CD4-positive, alpha-beta T cell treated with Interleukin-21 for 1 hour (primary cell): Measurements from ENCODE around the gene CADPS.

Experiments used
- DNase-seq: peaks from one replicate; pipeline ENCODE4 v3.0.0-alpha.2; 2020

Gene CADPS

DNA sequence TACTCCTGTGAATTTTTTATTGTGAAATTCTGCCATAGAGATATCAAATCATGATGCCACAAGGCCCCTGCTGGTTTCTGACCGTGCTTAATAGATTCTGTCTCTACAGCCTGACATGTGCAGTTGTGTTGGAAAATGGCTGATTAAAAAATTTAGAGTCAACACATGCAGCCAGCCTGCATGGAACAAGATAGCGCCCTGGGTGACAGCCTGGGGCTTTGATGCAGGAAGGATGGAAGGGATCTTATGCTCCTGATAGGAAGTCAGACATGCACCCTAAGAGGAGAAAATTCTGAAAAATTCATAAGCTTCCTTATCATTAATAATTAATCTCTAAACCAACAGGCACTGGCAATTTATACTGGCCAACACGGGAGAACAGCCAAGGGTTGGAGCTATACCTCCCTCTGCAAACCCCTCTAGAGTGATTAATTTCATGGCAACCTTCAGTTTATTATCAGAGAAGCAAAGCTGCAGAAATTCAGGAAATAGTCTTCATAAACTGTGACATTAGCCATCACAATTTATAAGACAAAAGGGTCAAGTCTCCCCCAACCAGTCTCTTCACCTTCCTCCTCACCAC is 198.4 kb downstream of the CADPS start:
- no peak for DNase-seq

DNA sequence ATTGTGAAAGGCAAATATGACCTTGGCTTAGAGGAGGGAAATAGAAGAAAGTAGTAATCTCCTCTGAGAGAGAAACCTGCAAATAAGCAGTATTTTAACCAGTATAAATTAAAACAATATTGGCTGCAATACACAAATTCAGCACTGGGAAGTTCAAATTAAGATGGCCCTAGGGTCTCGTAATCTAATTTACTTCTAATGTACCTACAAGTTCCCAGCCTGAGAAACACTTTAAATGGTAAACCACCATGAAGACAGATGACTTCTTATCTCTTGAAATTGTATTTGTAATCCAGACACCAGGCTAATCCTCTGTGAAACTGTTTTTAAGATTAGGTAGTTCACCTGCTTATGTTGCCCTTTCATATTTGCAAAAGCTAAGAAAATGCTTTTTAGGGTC is 199.7 kb downstream of the CADPS start:
- DNase-seq, result no peak

DNA sequence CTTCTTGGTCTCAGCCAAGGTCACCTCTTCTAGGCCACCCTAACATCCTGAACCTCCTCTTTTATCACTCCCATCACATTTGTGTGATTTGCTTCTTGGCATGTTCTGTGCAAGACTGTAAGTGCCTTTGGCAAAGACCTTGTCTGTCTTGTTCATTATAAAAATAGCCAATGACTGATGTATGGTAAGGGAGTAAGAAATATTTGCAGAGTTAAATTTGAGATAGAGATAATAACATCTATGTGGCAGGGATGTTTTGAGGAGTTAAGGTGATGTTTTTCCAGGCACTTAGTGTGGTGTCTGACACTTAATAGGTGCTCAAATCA is 202.3 kb downstream of the CADPS start:
- DNase-seq, result no peak

- no peak for DNase-seq
Measured at GRCh38 chr3:62672270-62672987, 202.8 kb downstream of the CADPS start.

GRCh38 chr3:62670351-62670750 is 204.9 kb downstream of the CADPS start:
- DNase-seq, result no peak

GRCh38 chr3:62669161-62669560 is 206.1 kb downstream of the CADPS start:
- DNase-seq, result no peak

DNA sequence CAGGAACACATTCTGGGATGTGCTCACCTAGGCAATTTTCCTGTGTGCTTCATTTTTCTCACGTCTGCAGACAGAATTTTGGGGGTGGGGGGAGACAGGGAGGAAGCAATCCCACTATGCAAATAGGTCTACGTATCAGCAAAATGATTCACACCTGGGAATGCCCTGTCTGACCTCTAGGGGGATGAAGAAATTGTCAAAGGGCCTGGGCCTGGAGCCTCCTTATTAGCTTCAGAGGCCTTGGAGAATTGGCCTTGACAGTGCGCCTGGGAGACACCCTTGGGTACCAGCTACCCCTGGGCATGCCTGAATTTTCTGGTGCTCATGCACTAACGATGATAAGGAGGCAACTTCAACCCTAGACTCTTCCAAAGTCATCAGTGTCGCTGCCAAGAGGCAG is 207.5 kb downstream of the CADPS start:
- no peak for DNase-seq

DNA sequence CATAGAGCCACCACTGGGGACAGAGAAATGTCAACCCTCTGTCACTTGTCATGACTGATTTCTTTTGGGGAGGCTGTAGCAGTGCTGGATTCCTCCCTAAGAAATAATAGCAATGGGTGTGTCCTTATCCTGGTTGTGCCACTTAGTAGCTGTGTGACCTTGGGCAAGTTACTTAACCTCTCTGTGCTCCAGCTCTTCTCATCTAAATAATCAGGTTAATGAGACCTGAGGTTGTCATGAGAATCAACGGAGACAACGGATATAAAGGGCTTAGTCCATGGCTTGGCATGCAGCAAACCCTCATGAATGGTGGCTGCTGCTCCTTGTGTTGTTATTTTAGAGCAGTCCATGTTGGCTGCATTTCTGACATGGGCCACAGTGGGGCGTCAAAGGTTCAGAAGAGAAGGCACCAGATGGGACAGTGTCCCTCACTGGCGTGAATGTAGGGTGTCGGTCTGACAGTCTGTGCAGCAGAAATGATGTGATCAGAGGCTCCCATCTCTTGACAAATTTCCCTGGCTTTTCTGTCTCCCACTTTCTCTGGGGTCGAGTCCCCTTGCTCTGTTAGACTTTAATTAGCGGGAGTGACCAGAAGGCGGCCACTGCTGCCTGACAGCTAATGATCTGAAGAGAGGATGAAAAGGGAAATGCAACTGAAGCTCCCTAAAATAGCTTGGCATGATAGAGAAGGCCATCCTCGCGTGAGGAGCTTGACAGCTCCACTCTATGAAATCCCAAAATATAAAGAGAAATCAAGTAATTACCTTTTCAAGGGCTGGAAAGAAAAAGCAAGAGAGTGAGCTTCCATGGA is 209.4 kb downstream of the CADPS start:
- DNase-seq, result peak; percentile 7

DNA sequence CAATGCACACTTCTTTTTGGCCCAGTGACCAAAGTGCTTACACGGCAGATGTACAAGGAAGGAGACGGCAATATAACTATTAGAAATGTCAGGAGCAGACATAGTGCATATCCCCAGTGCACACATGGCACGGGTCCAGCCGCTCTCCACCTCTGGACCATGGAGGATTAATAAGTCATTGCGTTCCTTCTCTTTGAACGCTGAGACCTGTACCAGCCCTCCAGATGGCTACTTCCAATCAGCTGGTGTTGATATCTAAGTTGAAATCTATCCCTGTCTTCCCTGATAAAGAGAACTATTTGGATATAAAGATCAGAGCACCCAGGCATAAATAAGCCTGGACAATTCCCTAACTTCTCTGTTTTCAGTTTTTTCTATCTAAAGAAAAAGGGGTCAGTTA is 212.5 kb downstream of the CADPS start:
- no peak for DNase-seq

GRCh38 chr3:62659660-62660059 is 215.6 kb downstream of the CADPS start:
- DNase-seq, result no peak

DNA sequence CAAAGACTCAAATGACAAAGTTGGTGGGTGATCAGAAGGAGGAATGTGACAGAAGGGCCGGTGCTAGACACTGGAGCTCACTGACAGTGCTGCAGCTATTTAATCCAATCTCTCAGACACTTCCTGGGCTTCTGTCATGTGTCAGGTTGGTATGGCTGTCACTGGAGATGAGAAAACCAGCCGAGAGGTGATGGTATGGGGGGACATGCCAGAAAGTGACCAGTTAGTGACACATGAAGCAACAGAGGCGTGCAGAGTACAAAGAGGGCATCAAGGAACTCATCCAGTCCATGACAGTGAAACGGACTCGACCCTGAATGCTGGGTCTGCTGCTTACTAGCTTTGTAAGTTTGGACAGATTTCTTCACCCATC is 219.5 kb downstream of the CADPS start:
- DNase-seq, result no peak

GRCh38 chr3:62655056-62655690 is 220.0 kb downstream of the CADPS start:
- DNase-seq, result no peak

- DNase-seq, result no peak
Measured at GRCh38 chr3:62653796-62654195, 221.4 kb downstream of the CADPS start.

- DNase-seq, result no peak
Measured at GRCh38 chr3:62647711-62648110, 227.5 kb downstream of the CADPS start.

- DNase-seq, result no peak
Measured at GRCh38 chr3:62644493-62644892, 230.7 kb downstream of the CADPS start.

- no peak for DNase-seq
Measured at GRCh38 chr3:62638316-62638715, 236.9 kb downstream of the CADPS start.

DNA sequence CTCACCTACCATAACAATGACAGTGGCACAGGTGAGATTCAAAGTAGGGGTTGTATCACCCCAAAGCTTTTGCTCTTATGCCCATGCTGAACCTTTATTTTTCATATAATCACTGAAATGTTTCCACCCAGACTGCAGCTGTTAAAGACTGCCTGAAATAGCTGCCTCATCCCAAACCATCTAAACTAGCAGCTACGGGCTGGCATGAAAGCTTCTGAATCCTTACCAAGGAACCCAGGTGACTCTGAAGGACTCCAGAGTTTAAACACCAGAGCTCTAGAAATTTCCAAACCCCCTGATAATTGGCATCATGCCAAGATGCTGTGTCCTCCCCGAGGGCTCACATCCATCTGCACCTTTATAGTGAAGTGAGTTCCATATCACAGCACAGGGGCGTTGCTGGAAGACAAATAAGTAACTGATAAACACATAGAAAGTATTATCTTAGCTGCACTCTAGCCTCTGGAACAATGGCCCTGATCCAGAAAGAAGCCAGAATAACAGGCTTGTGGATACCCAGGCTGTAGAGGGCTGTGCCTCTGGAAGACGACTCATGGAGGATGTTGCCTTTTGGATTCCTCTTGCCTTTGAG is 238.9 kb downstream of the CADPS start:
- no peak for DNase-seq

- no peak for DNase-seq
Measured at GRCh38 chr3:62632510-62633294, 242.5 kb downstream of the CADPS start.

- no peak for DNase-seq
Measured at GRCh38 chr3:62631488-62631887, 243.7 kb downstream of the CADPS start.

DNA sequence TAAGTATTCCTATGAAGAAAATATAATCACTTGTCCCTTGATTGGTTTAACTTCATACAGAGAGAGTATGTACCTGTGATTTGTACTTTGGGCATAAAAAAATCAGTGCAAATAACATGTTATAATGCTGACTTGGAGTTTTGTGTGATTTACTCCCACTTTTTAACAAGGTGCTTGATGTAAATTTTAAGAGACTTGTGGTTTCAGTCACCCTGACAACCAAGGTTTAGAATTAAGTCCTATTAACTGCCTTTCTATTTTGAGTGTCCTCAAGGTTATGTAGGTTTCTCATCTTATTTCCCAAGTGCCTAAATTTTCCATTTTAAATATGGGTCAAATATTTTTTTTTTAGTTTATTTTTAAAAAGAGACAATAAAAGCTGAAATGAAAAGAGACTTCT is 244.6 kb downstream of the CADPS start:
- no peak for DNase-seq

DNA sequence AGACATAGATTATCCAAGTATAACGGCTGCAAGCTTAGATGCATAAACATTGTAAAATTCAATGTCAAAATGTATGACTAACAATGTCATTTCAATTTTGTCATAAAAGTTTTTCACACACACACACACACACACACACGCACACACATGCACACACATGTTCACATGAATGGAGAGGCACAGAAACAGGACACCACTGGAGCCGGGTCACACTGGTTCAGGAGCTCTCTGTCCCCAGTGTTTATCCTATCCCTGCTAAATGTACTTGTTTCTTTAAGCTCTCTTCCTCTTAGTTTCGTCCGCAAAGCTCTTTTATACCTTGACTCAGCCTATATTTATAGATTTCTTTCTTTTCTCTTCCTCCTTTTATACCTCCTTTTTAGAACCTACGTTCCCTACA is 249.9 kb downstream of the CADPS start:
- DNase-seq, result no peak

DNA sequence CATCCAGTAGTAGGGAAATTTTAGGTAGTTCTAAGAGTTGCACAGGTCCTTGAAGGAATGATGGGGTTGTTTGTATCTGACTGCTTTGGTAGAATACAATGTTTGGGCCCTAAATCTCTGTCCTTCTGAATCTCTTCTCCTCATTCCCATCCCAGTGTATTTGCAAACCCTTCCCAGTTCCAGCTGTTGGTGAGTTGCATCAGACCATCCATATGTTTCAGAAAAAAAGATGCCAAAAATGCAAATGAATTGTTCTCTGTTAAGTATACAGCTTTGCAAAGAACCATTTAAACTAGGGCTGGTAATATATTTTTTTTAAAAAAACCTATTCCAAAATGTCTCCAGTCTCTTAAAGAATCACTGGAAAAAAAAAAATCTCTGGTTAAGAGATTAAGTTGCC is 251.0 kb downstream of the CADPS start:
- no peak for DNase-seq
